GM12801 (cell line): ENCODE results near the gene LRRTM1.

Experiments
- TF ChIP-seq, protein P1 (sequence below): IDR thresholded peaks from one replicate; pipeline ENCODE4 v1.5.1; 2011; ENCODE audit warnings: control low read depth; ENCODE audit not compliant: insufficient read length; ENCODE audit errors: extremely low read depth

LRRTM1 gene

DNA sequence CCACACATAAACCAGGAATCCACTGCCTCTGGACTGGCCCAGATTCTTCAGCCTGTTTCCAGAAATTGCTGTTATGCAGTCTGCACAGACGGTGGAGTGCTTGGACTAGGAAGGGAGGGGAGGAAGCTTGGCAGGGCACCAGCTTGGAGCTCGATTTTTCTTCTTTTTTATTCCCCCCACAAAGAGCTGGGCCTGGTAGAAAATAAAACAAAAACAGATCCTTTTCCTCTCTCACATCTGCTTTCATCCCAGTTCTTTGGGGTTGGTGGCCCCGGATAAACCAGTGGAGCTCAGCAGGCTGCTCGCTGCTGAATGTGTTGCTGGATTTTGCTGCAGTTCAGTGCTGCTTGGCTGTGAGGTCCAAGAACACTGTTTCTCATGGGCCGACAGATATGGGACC, 16.0 kb downstream of the LRRTM1 start:
- TF ChIP-seq, protein P1, sequence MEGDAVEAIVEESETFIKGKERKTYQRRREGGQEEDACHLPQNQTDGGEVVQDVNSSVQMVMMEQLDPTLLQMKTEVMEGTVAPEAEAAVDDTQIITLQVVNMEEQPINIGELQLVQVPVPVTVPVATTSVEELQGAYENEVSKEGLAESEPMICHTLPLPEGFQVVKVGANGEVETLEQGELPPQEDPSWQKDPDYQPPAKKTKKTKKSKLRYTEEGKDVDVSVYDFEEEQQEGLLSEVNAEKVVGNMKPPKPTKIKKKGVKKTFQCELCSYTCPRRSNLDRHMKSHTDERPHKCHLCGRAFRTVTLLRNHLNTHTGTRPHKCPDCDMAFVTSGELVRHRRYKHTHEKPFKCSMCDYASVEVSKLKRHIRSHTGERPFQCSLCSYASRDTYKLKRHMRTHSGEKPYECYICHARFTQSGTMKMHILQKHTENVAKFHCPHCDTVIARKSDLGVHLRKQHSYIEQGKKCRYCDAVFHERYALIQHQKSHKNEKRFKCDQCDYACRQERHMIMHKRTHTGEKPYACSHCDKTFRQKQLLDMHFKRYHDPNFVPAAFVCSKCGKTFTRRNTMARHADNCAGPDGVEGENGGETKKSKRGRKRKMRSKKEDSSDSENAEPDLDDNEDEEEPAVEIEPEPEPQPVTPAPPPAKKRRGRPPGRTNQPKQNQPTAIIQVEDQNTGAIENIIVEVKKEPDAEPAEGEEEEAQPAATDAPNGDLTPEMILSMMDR = no peak

GRCh38 chr2:80281049-80281448, 23.5 kb downstream of the LRRTM1 start:
- TF ChIP-seq, protein P1 = no peak

DNA sequence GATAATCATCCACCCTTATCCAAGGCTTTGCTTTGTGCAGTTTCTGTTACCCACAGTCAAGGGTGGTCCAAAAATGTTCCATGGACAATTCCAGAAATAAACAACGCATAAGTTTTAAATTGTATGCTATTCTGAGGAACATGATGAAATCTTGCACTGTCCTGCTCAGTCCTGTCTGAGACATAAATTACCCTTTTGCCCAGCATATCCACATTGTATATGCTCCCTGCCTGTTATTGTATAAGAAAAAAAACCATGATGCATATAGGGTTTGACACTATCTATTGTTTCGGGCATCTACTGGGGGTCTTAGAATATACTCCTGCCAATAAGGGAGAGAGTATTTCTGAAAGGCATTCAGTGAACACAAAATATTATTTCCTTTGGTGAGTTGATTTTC, 24.0 kb downstream of the LRRTM1 start:
- TF ChIP-seq, protein P1 = no peak

- TF ChIP-seq, protein P1 = no peak
Measured at GRCh38 chr2:80269806-80270205, 34.7 kb downstream of the LRRTM1 start.

DNA sequence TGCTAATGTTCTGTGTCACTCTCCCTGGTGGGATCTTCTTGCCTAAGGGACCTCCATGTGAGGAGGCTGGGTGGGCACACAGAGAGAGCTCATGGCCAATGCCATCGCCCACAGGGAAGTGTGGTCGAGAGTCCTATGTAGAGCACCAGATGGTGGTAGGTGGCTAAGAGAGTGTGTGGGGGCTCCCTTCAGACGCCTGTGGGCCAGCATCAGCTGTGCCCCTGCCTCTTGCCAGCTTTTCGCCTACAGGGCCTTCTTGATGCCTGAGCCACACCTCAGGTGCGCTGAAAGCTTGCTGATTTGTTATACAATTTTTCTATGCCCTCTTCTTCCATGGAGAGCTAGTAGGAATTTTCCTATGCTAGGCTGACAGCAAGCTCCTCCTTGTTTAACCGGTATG, 38.3 kb downstream of the LRRTM1 start:
- TF ChIP-seq, protein P1 = no peak

GRCh38 chr2:80259292-80259691, 45.3 kb downstream of the LRRTM1 start:
- TF ChIP-seq, protein P1 = no peak

- TF ChIP-seq, protein P1 = no peak
Measured at GRCh38 chr2:80258793-80259192, 45.8 kb downstream of the LRRTM1 start.

GRCh38 chr2:80258341-80258740, 46.2 kb downstream of the LRRTM1 start:
- TF ChIP-seq, protein P1 = no peak
